ENCODE results near the gene APP. TPM values are rescaled to one million over a fixed set of nuclear protein-coding genes. Genes with fewer than 3 reads are reported as not detected.

APP gene
- total RNA-seq, 1 donor from 2014 or later, result 306 TPM

GRCh38 chr21:26061437-26061836, 109.1 kb downstream of the APP start:
- Histone ChIP-seq H3K9ac (no peak overlapping the region), H3K27ac (no peak overlapping the region), H3K9me3 (ENCODE audit: low read depth) (no peaks in the 10 kb centered on the region), H2AFZ (replicated peaks) (no peak overlapping the region), H3K4me3 (no peak overlapping the region), H4K20me1 (ENCODE audit: low read depth) (peaks cover 83% of the 10 kb centered on the region), H3K79me2 (ENCODE audit: low read depth) (peaks cover 97% of the 10 kb centered on the region), H3K27me3 (no peaks in the 10 kb centered on the region), H3K4me2 (no peak overlapping the region), H3K4me1 (peaks cover 31% of the 10 kb centered on the region), H3K36me3 (no peaks in the 10 kb centered on the region), H3F3A (ENCODE audit: low read depth) (no peaks in the 10 kb centered on the region)
- Mint-ChIP-seq H3K4me3 (no peak overlapping the region), H3K27me3 (ENCODE audit: insufficient read depth, low read depth) (peaks cover 2% of the 10 kb centered on the region), H3K36me3 (peaks cover 10% of the 10 kb centered on the region), H3K4me1 (peaks cover 7% of the 10 kb centered on the region), H3K27ac (no peak overlapping the region), H3K9me3 (no peaks in the 10 kb centered on the region)
- DNase-seq (ENCODE audit: low spot score), result no peak
- TF ChIP-seq, protein P1, sequence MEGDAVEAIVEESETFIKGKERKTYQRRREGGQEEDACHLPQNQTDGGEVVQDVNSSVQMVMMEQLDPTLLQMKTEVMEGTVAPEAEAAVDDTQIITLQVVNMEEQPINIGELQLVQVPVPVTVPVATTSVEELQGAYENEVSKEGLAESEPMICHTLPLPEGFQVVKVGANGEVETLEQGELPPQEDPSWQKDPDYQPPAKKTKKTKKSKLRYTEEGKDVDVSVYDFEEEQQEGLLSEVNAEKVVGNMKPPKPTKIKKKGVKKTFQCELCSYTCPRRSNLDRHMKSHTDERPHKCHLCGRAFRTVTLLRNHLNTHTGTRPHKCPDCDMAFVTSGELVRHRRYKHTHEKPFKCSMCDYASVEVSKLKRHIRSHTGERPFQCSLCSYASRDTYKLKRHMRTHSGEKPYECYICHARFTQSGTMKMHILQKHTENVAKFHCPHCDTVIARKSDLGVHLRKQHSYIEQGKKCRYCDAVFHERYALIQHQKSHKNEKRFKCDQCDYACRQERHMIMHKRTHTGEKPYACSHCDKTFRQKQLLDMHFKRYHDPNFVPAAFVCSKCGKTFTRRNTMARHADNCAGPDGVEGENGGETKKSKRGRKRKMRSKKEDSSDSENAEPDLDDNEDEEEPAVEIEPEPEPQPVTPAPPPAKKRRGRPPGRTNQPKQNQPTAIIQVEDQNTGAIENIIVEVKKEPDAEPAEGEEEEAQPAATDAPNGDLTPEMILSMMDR (IDR thresholded peaks at IDR 0.05), result no peak
- TF ChIP-seq EZH2 (IDR thresholded peaks at IDR 0.05) (no peak), EZH2phosphoT487 (IDR thresholded peaks at IDR 0.05) (no peak)

DNA sequence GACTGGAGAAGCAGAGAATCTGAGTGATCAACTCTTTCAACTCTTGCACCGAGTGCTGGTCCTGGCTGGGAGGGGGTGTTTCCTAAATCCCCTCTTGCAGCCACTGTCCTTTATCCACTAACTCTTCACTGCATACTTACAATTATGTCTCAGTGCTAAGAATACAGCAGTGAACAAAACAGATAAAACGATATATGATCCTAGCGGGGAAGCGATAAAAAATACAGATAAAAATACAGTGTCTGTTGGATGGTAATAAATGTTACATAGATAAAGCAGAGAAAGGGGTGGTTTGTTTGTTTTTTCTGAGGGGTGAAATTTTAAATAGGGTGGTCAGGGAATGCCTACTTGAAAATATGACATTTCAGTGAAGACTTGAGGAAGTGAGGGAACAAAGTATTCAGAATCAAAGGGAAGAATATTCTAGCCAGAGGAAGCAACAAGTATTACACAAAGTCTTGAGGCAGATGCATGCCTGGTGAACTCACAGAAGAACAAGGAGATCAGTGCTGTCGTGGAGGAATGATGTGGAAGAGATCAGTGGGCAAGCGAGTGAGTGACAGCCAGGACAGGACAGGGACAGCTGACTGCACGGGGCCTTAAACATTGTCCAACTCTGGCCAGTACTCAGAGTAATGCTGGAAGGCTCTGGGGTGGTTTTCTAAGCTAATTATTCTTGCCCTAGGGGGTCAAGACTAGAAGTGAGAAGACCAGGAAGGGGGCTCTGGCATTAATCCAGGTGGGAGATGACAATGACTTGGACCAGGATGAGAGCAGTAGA, 110.0 kb downstream of the APP start:
- peaks cover 7% of the 10 kb centered on the region for H3K36me3 Mint-ChIP-seq

DNA sequence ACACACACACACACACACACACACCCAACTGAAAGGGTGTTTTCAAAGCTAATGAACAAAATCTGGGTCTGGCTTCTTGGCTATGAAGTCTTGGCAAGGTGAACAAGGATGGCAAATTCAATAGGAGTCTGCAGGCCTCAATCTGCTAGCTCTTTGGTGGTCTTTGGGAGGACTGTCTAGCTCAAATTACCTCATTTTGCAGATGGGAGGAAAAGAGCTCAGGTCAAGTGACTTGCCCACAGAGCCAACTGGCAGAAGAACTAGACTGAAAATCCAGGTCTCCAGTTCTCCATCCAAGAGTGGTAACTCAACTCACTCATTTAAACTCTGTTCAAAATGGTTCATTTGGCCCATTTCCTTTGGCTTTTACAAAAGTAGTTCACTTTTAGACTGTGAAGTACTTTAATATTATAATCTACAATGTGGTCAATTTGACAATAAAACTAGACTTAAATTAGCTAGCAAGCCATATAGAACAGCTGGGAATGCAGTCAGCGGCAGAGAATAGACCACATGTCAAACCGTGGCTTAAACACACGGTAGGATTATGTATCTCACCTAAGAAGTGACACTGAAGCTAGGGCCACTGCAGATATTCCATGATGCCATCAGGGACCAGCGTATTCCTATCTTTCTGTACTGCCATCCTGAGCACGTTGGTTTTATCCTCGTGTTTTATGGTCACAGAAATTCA, 112.9 kb downstream of the APP start:
- H3K79me2 ChIP-seq (ENCODE audit: low read depth), result peaks cover 96% of the 10 kb centered on the region
- Mint-ChIP-seq H3K9me3 (no peaks in the 10 kb centered on the region), H3K27ac (no peak overlapping the region), H3K4me1 (peaks cover 7% of the 10 kb centered on the region), H3K36me3 (peaks cover 13% of the 10 kb centered on the region), H3K27me3 (ENCODE audit: insufficient read depth, low read depth) (peaks cover 2% of the 10 kb centered on the region), H3K4me3 (no peak overlapping the region)
- H3K9me3 ChIP-seq (ENCODE audit: low read depth), result no peaks in the 10 kb centered on the region
- H3K4me2 ChIP-seq, result no peak overlapping the region
- peaks cover 17% of the 10 kb centered on the region for H3K4me1 ChIP-seq
- H4K20me1 ChIP-seq (ENCODE audit: low read depth), result peaks cover 78% of the 10 kb centered on the region
- H3K27me3 ChIP-seq, result no peaks in the 10 kb centered on the region
- H3K36me3 ChIP-seq, result no peaks in the 10 kb centered on the region
- no peak overlapping the region for H3K4me3 ChIP-seq
- TF ChIP-seq EZH2 (IDR thresholded peaks at IDR 0.05), result no peak
- TF ChIP-seq, protein P1 (IDR thresholded peaks at IDR 0.05), result no peak
- no peak for DNase-seq (ENCODE audit: low spot score)
- H3K9ac ChIP-seq, result no peak overlapping the region
- H3K27ac ChIP-seq, result no peak overlapping the region
- H3F3A ChIP-seq (ENCODE audit: low read depth), result no peaks in the 10 kb centered on the region
- no peak overlapping the region for H2AFZ ChIP-seq (replicated peaks)

More for the DNA sequence above, 110.0 kb downstream of the APP start:
- Mint-ChIP-seq H3K4me3 (no peak overlapping the region), H3K9me3 (no peaks in the 10 kb centered on the region), H3K4me1 (peaks cover 7% of the 10 kb centered on the region), H3K27me3 (ENCODE audit: insufficient read depth, low read depth) (peaks cover 2% of the 10 kb centered on the region), H3K27ac (no peak overlapping the region)
- no peak overlapping the region for H3K4me2 ChIP-seq
- TF ChIP-seq, protein P1 (IDR thresholded peaks at IDR 0.05), result no peak
- no peak for TF ChIP-seq EZH2 (IDR thresholded peaks at IDR 0.05)
- TF ChIP-seq EZH2phosphoT487 (IDR thresholded peaks at IDR 0.05), result no peak
- no peaks in the 10 kb centered on the region for H3F3A ChIP-seq (ENCODE audit: low read depth)
- peaks cover 97% of the 10 kb centered on the region for H3K79me2 ChIP-seq (ENCODE audit: low read depth)
- no peak overlapping the region for H2AFZ ChIP-seq (replicated peaks)
- no peaks in the 10 kb centered on the region for H3K9me3 ChIP-seq (ENCODE audit: low read depth)
- H4K20me1 ChIP-seq (ENCODE audit: low read depth), result peaks cover 83% of the 10 kb centered on the region
- H3K27me3 ChIP-seq, result no peaks in the 10 kb centered on the region
- H3K4me1 ChIP-seq, result peaks cover 28% of the 10 kb centered on the region
- H3K27ac ChIP-seq, result no peak overlapping the region
- no peak for DNase-seq (ENCODE audit: low spot score)
- H3K4me3 ChIP-seq, result no peak overlapping the region
- no peak overlapping the region for H3K9ac ChIP-seq
- no peaks in the 10 kb centered on the region for H3K36me3 ChIP-seq

Data from neural progenitor cell (in vitro differentiated cells).